IMR-90 (cell line): ENCODE results near the gene NCOA7. TPM values are rescaled to one million over a fixed set of nuclear protein-coding genes. Genes with fewer than 3 reads are reported as not detected.

Experiments
- ATAC-seq: fragments of 200-7000 bp; cut with Tn5 transposase; 2 replicates; pipeline ENCODE4 v1.9.1; 2020; ENCODE audit warnings: low read depth, mild to moderate bottlenecking, moderate library complexity
- BruUV-seq: library from RNA; stranded (reverse); fragments of 400-500 nt; replicated peaks from 2 replicates; lab custom pipeline; 2021; lab: Mats Ljungman, UMichigan
- CTCF ChIA-PET: fragments of 300-600 bp; formaldehyde crosslinking; extraction: SDS; loops from one replicate; lab custom pipeline; 2021; ENCODE audit warnings: antibody characterized with exemption; lab: Yijun Ruan, JAX
- POLR2A ChIA-PET: fragments of 300-600 bp; sonication (Branson Sonifier 250); formaldehyde crosslinking; loops from one replicate; lab custom pipeline; 2022; ENCODE audit warnings: antibody characterized with exemption; ENCODE audit not compliant: unreplicated experiment; lab: Charles Lee
- DNase-seq: peaks from one replicate; pipeline ENCODE4 v3.0.0; 2013
- H2AFZ ChIP-seq: replicated peaks from 2 replicates; pipeline ENCODE3; 2013; ENCODE audit warnings: low read length, mild to moderate bottlenecking; ENCODE audit not compliant: poor library complexity
- H2AK5ac ChIP-seq: 2 replicates; pipeline ENCODE4 v1.6.1; 2013; ENCODE audit warnings: low read depth, low read length, inconsistent platforms
- H2AK9ac ChIP-seq: replicated peaks from 2 replicates; pipeline ENCODE3; 2013; ENCODE audit warnings: mild to moderate bottlenecking, low read depth, low read length, moderate library complexity; ENCODE audit not compliant: poor library complexity
- H2BK120ac ChIP-seq: 2 replicates; pipeline ENCODE4 v1.6.1; 2013; ENCODE audit warnings: low read depth, low read length, inconsistent platforms
- H2BK15ac ChIP-seq: 3 replicates; pipeline ENCODE4 v1.6.1; 2013; ENCODE audit warnings: low read depth, low read length, inconsistent platforms
- H2BK20ac ChIP-seq: 2 replicates; pipeline ENCODE4 v1.6.1; 2013; ENCODE audit warnings: low read depth, mild to moderate bottlenecking, inconsistent platforms, low read length, moderate library complexity
- H2BK5ac ChIP-seq: 2 replicates; pipeline ENCODE4 v1.6.1; 2013; ENCODE audit warnings: mild to moderate bottlenecking, low read depth, low read length, inconsistent platforms; ENCODE audit not compliant: poor library complexity, severe bottlenecking
- H3K14ac ChIP-seq: replicated peaks from 2 replicates; pipeline ENCODE4 v1.6.1; 2013; ENCODE audit warnings: low read depth, low read length, inconsistent platforms
- H3K18ac ChIP-seq: 2 replicates; pipeline ENCODE4 v1.6.1; 2013; ENCODE audit warnings: low read depth, low read length, control low read depth
- H3K23ac ChIP-seq: 2 replicates; pipeline ENCODE4 v1.6.1; 2013; ENCODE audit warnings: low read depth, low read length, inconsistent platforms
- H3K27ac ChIP-seq: 2 replicates; pipeline ENCODE4 v1.5.1; 2013; ENCODE audit warnings: mild to moderate bottlenecking, control low read depth, low read length; ENCODE audit not compliant: insufficient read depth
- H3K27me3 ChIP-seq: 2 replicates; pipeline ENCODE4 v1.6.1; 2013; ENCODE audit warnings: low read length; ENCODE audit not compliant: control insufficient read depth, insufficient read depth
- H3K36me3 ChIP-seq: 2 replicates; pipeline ENCODE4 v1.6.1; 2013; ENCODE audit warnings: low read length, mixed read lengths; ENCODE audit not compliant: control insufficient read depth, insufficient read depth
- H3K4ac ChIP-seq: 2 replicates; pipeline ENCODE4 v1.6.1; 2013; ENCODE audit warnings: low read depth, low read length, inconsistent platforms
- H3K4me1 ChIP-seq: 2 replicates; pipeline ENCODE4 v1.6.1; 2013; ENCODE audit warnings: low read length, mixed read lengths; ENCODE audit not compliant: control insufficient read depth, insufficient read depth
- H3K4me2 ChIP-seq: 2 replicates; pipeline ENCODE4 v1.6.1; 2013; ENCODE audit warnings: low read depth, mild to moderate bottlenecking, control low read depth, low read length, moderate library complexity
- H3K4me3 ChIP-seq: 2 replicates; pipeline ENCODE4 v1.5.1; 2013; ENCODE audit warnings: low read depth, mild to moderate bottlenecking, control low read depth, low read length, moderate library complexity; ENCODE audit not compliant: insufficient read depth
- H3K56ac ChIP-seq: 2 replicates; pipeline ENCODE4 v1.6.1; 2013; ENCODE audit warnings: low read length, inconsistent platforms; ENCODE audit not compliant: insufficient read depth; ENCODE audit errors: extremely low read depth
- H3K79me1 ChIP-seq, 2 experiments: 2 replicates each; pipeline ENCODE4 v1.6.1; 2013; ENCODE audit warnings: low read length in 2 of 2, inconsistent platforms in 1 of 2, low read depth in 1 of 2
- H3K9ac ChIP-seq: 2 replicates; pipeline ENCODE4 v1.6.1; 2013; ENCODE audit warnings: low read depth, low read length, control low read depth
- H3K9me1 ChIP-seq: 2 replicates; pipeline ENCODE4 v1.6.1; 2013; ENCODE audit warnings: low read length, inconsistent platforms; ENCODE audit not compliant: insufficient read depth
- H3K9me3 ChIP-seq: 2 replicates; pipeline ENCODE4 v1.6.1; 2013; ENCODE audit warnings: low read length; ENCODE audit not compliant: control insufficient read depth, insufficient read depth
- H4K20me1 ChIP-seq: 2 replicates; pipeline ENCODE4 v1.6.1; 2013; ENCODE audit warnings: low read length, inconsistent platforms; ENCODE audit not compliant: insufficient read depth
- H4K5ac ChIP-seq: 2 replicates; pipeline ENCODE4 v1.6.1; 2013; ENCODE audit warnings: mild to moderate bottlenecking, low read depth, low read length, control low read depth
- H4K8ac ChIP-seq, 2 experiments: 2 replicates each; pipeline ENCODE4 v1.6.1; 2013; ENCODE audit warnings: low read depth in 2 of 2, low read length in 2 of 2, control low read depth in 1 of 2, inconsistent platforms in 1 of 2
- H4K91ac ChIP-seq: 2 replicates; pipeline ENCODE4 v1.6.1; 2013; ENCODE audit warnings: low read depth, low read length, inconsistent platforms; ENCODE audit not compliant: insufficient read depth
- CEBPB ChIP-seq: IDR thresholded peaks from 2 replicates; pipeline ENCODE4 v1.6.1; 2012; ENCODE audit warnings: low read depth, low read length, improper control_type of control experiment
- FOS ChIP-seq: fragments of 150-350 bp; IDR thresholded peaks from 2 replicates; pipeline ENCODE4 v1.6.1; 2016; ENCODE audit warnings: low read depth, low read length
- MAFK ChIP-seq: IDR thresholded peaks from 2 replicates; pipeline ENCODE4 v1.6.1; 2012; ENCODE audit warnings: low read depth, low read length, improper control_type of control experiment
- NFE2L2 ChIP-seq: fragments of 150-350 bp; IDR thresholded peaks from 2 replicates; pipeline ENCODE4 v1.6.1; 2016; ENCODE audit warnings: low read depth, mild to moderate bottlenecking, low read length
- RAD21 ChIP-seq: IDR thresholded peaks from 2 replicates; pipeline ENCODE4 v1.6.1; 2012; ENCODE audit warnings: low read length, improper control_type of control experiment
- SMC3 ChIP-seq: fragments of 150-350 bp; IDR thresholded peaks from 2 replicates; pipeline ENCODE4 v1.6.1; 2016; ENCODE audit warnings: low read depth, mild to moderate bottlenecking, antibody characterized with exemption, low read length, moderate library complexity
- dilution Hi-C: fragments of 300-500 bp; cut with HindIII; formaldehyde crosslinking; loops from one replicate; pipeline ENCODE4 v1.14.3; 2018; ENCODE audit warnings: low sequenced_read_pairs; ENCODE audit not compliant: unreplicated experiment
- in situ Hi-C: fragments of 300-500 bp; cut with MboI; formaldehyde crosslinking; loops from 3 replicates; pipeline ENCODE4 v1.14.3; 2019; ENCODE audit warnings: low sequenced_read_pairs, inconsistent platforms, mixed read lengths
- intact Hi-C: fragments of 100-400 bp; cut with micrococcal nuclease; formaldehyde crosslinking; loops from 2 replicates; pipeline ENCODE4 v1.10.0; 2022
- polyA plus RNA-seq, 3 experiments: library from polyadenylated mRNA; depleted of rRNA; stranded (reverse); fragments of >200 nt; gene quantifications; 2 replicates each; pipeline ENCODE4 v1.2.3, GENCODE V29; 2012; ENCODE audit warnings: low replicate concordance in 1 of 3
- total RNA-seq: library from RNA; depleted of rRNA; stranded (reverse); fragments of >200 nt; gene quantifications from 2 replicates; pipeline ENCODE4 v1.2.3, GENCODE V29; 2012
- TF ChIP-seq, protein P1 (sequence below): conservative IDR thresholded peaks from 2 replicates; pipeline ENCODE4 v1.5.1; 2012; ENCODE audit warnings: mild to moderate bottlenecking, low read depth, low read length, improper control_type of control experiment
- TF ChIP-seq, protein P2 (sequence below): fragments of 150-350 bp; IDR thresholded peaks from 2 replicates; pipeline ENCODE4 v1.6.1; 2017; ENCODE audit warnings: mild to moderate bottlenecking, antibody characterized with exemption, low read length, low read depth

Gene NCOA7
- total and polyA plus RNA-seq, 2 of the 4 experiments (the other 2 are of a cell fraction) = 12.6 to 12.9 TPM

GRCh38 chr6:125866433-125866832, 75.7 kb downstream of the NCOA7 start:
- Histone ChIP-seq H3K9ac (no peak overlapping the region), H3K23ac (no peak overlapping the region), H3K18ac (no peak overlapping the region; the same call in 1 of the 2 replicates), H3K4ac (no peak overlapping the region), H3K4me1 (peaks cover 4% of the 10 kb centered on the region), H3K79me1 (peaks cover 0 to 4% of the 10 kb centered on the region in 2 experiments; a peak in 2 of 4 replicates), H2AK5ac (no peak overlapping the region), H2BK20ac (no peak overlapping the region), H3K4me2 (no peak overlapping the region), H2BK5ac (no peak overlapping the region), H2BK15ac (no peak overlapping the region), H4K8ac (no peak overlapping the region), H3K56ac (no peak overlapping the region), H2BK120ac (no peak overlapping the region), H3K14ac (no peak overlapping the region), H3K36me3 (no peaks in the 10 kb centered on the region), H3K27me3 (no peaks in the 10 kb centered on the region), H4K5ac (no peak overlapping the region), H3K9me1 (peaks cover 5% of the 10 kb centered on the region; the same call in 1 of the 2 replicates), H2AK9ac (no peak overlapping the region), H2AFZ (no peak overlapping the region), H4K20me1 (no peaks in the 10 kb centered on the region), H3K4me3 (no peak overlapping the region), H4K91ac (no peak overlapping the region), H3K9me3 (no peaks in the 10 kb centered on the region), H3K27ac (no peak overlapping the region)
- ChIA-PET POLR2A (no interaction called here), CTCF (no interaction called here)
- TF ChIP-seq SMC3 = no peak
- no peak for TF ChIP-seq CEBPB
- no peak for TF ChIP-seq MAFK
- TF ChIP-seq, protein P1, sequence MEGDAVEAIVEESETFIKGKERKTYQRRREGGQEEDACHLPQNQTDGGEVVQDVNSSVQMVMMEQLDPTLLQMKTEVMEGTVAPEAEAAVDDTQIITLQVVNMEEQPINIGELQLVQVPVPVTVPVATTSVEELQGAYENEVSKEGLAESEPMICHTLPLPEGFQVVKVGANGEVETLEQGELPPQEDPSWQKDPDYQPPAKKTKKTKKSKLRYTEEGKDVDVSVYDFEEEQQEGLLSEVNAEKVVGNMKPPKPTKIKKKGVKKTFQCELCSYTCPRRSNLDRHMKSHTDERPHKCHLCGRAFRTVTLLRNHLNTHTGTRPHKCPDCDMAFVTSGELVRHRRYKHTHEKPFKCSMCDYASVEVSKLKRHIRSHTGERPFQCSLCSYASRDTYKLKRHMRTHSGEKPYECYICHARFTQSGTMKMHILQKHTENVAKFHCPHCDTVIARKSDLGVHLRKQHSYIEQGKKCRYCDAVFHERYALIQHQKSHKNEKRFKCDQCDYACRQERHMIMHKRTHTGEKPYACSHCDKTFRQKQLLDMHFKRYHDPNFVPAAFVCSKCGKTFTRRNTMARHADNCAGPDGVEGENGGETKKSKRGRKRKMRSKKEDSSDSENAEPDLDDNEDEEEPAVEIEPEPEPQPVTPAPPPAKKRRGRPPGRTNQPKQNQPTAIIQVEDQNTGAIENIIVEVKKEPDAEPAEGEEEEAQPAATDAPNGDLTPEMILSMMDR = no peak
- no peak for TF ChIP-seq FOS
- TF ChIP-seq, protein P2, sequence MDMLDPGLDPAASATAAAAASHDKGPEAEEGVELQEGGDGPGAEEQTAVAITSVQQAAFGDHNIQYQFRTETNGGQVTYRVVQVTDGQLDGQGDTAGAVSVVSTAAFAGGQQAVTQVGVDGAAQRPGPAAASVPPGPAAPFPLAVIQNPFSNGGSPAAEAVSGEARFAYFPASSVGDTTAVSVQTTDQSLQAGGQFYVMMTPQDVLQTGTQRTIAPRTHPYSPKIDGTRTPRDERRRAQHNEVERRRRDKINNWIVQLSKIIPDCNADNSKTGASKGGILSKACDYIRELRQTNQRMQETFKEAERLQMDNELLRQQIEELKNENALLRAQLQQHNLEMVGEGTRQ = no peak
- no peak for TF ChIP-seq NFE2L2
- TF ChIP-seq RAD21 = no peak
- dilution Hi-C loops (no loop called here), in situ Hi-C loops (no loop called here), intact Hi-C loops (no loop called here)
- ATAC-seq (no peak), DNase-seq (no peak)
- BruUV-seq = no TSS peak
